ENCODE results near the gene ORC3.
"Not testable (repeated sequence)": the region's sequence is repeated elsewhere in the genome, so short reads cannot be mapped to it uniquely, and the experiment has no call there.

ORC3 gene

DNA sequence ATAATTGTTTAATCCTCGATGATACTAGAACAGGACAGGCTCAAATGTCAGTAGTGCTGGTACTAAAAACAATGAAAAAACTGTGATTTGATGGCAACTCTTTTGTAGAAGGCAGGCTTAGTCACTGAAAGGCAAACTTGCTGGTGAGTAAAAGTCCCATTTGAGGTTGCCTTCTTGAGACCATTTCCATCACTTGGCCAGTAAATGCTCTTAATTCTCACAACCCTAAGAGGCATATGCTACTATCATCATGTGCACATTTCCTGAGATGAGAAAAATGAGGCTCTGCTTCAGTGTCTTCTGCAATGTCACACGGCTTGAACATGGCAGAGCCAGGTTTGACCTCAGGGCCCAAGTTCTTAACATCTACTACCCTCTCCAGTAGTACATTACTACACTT, 102.2 kb downstream of the ORC3 start:
- FAIRE-seq (no peak), DNase-seq (ENCODE audit: low spot score) (no peak)

- not testable (repeated sequence) for FAIRE-seq; DNase-seq (ENCODE audit: low spot score)
Measured at GRCh38 chr6:87696817-87697216, 106.9 kb downstream of the ORC3 start.

GRCh38 chr6:87697581-87698546, 107.9 kb downstream of the ORC3 start:
- no peak for FAIRE-seq

GRCh38 chr6:87698547-87699006, 108.6 kb downstream of the ORC3 start:
- DNase-seq (ENCODE audit: low spot score) = no peak
- FAIRE-seq = no peak

More at GRCh38 chr6:87697581-87698546, 107.9 kb downstream of the ORC3 start:
- DNase-seq (ENCODE audit: low spot score) = no peak

- DNase-seq (ENCODE audit: low spot score) = no peak
- no peak for FAIRE-seq
Measured at GRCh38 chr6:87699576-87699975, 109.6 kb downstream of the ORC3 start.

DNA sequence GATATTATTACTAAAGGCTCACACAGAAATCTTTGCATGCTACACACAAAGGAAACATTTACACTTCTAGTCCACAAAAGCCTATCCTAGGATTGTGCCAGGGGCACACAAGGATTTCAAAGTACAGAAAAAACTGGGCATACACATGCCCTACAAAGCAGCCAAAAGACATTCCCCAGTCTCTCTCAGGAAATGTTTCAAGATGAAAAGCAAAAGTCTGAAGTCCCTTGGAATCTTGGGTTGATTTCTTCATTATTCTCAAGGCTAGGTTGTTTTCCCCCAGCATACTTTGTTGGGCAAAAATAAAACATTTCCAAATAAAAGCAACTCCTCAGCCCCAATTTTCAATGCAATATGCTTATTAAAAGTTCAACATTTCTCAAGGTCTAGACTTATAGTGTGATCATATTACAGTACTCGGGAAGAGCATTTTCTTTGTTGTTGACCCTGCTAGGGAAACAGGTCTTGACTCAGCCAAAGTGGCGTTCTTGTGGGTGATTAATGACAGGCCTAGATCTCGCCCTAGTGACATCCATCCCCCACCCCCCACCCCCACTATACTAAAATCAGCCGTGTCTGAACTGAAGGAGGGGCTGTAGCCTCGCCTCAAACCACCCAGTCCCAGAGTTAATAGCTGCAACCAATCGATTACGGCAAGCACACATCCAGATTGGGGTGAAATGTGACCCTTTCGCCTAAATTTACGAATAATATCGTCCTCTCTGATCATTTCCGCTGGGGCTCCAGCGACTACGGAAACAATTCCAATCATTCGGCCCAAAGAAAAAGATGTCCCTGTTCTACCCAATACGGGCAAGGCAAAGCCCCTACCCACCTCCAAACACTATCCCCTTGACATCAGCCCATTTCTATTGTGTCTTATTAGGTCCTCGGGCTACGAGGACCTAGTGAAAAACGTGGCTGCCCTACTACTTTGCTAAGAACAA, 110.7 kb downstream of the ORC3 start:
- no peak for FAIRE-seq

GRCh38 chr6:87701344-87701675, 111.4 kb downstream of the ORC3 start:
- DNase-seq (ENCODE audit: low spot score) (peak; percentile 9), FAIRE-seq (no peak)

More for the DNA sequence above, 110.7 kb downstream of the ORC3 start:
- DNase-seq (ENCODE audit: low spot score) = peak; percentile 20

DNA sequence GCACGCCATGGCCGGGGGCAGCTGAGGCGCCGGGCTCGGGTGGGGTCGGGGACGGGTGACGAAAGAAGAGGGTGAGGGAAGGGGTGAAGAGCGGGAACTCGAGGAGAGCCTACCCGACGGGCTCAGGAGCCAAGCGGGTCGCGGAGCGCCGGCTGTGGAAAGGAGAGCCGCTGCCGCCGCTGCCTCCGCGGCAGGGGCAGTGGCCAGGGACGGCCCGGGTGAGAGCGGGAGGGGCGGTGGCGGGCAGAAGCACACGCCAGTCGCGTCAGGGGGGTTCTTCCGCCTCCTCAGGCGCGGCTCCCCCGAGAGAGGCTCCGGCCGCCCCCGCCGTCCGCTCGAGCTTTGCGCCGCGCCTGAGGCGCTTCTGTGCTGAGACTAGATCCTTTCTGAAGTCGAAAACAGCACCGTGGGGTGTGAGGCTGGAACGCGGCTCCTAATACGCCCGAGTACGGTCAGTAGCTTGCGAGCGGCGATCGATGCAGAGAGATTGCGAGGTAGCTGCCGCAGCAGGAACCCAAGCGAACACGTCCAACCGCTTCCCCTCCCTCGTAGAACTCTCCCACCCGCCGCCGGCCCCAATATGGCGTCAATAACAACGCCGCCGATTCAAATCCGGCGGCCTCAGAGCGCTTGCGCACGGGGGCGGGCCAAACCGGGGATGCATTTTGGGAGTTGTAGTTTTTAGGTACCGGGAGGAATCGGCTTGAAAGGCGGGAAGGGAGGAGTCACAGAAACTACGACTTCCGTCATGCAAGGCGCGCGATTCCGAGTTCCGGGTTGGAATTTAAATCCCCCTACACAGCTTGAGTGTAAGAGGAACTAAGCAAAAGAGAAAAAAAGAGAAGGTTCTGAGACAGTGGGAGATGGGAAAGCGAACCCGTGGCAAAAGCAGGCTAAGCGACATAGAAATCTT, 112.0 kb downstream of the ORC3 start, which contains the start of gene AKIRIN2:
TSS of gene AKIRIN2 (minus strand) at position 558 of the 913 bp plus-strand sequence. CDS start at position 9, 549 bp downstream.
- FAIRE-seq = no peak
- DNase-seq (ENCODE audit: low spot score) = peak; percentile 84

GRCh38 chr6:87702589-87702945, 112.6 kb downstream of the ORC3 start:
- FAIRE-seq (no peak), DNase-seq (ENCODE audit: low spot score) (peak; percentile 5)

DNA sequence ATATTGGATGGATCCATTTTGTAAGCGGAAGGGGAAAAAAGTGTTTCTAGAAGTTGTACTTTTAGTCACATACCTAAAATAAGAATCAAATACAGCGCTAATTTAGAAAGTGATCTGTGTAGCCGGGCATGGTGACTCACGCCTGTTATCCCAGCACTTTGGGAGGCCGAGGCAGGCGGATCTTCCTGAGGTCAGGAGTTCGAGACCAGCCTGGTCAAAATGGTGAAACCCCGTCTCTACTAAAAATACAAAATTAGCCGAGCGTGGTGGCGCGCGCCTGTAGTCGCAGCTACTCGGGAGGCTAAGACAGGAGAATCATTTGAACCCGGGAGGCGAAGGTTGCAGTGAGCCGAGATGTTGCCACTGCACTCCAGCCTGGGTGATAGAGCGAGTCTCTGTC, 113.1 kb downstream of the ORC3 start:
- DNase-seq (ENCODE audit: low spot score); FAIRE-seq: not testable (repeated sequence)

GRCh38 chr6:87705070-87705691, 115.2 kb downstream of the ORC3 start:
- DNase-seq (ENCODE audit: low spot score) (no peak), FAIRE-seq (no peak)

- FAIRE-seq (no peak), DNase-seq (ENCODE audit: low spot score) (peak; percentile 9)
Measured at GRCh38 chr6:87706187-87706966, 116.4 kb downstream of the ORC3 start.

DNA sequence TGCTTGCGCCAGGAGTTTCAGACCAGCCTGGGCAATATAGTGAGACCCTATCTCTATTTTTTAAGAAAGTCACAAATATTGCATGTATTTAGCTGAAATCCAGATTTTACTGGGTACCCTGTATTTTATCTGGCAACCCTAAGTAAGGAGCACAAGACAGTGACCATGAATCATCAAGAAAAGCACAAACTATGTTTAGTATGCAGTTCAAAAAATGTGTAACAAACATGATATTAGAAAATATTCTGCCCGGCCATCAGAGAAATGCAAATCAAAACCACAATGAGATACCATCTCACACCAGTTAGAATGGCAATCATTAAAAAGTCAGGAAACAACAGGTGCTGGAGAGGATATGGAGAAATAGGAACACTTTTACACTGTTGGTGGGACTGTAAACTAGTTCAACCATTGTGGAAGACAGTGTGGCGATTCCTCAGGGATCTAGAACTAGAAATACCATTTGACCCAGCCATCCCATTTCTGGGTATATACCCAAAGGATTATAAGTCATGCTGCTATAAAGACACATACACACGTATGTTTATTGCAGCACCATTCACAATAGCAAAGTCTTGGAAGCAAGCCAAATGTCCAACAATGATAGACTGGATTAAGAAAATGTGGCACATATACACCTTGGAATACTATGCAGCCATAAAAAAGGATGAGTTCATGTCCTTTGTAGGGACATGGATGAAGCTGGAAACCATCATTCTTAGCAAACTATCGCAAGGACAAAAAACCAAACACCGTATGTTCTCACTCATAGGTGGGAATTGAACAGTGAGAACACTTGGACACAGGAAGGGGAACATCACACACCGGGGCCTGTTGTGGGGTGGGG, 118.9 kb downstream of the ORC3 start:
- not testable (repeated sequence) for DNase-seq (ENCODE audit: low spot score); FAIRE-seq

DNA sequence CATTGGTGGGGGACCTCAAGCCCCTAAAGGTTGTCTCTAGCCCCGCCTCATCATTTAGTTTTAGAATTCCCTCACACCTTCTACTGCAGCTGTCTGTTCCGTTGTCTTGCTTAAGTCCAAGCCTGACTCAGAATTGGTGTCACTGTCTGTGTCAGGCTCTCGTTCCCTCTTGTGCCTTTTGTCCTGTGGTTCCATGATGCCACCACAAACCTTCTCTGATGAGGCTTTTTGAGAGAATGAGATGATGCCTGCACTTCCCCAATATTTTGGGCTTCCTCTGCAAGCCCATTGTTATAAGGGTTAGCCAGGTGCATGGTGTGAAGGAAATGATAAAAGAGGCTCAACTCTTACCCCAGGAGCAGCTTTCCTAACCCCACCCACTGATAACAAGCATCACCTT, 120.2 kb downstream of the ORC3 start:
- FAIRE-seq = no peak
- DNase-seq (ENCODE audit: low spot score) = no peak

- DNase-seq (ENCODE audit: low spot score); FAIRE-seq: not testable (repeated sequence)
Measured at GRCh38 chr6:87712713-87713112, 122.8 kb downstream of the ORC3 start.

DNA sequence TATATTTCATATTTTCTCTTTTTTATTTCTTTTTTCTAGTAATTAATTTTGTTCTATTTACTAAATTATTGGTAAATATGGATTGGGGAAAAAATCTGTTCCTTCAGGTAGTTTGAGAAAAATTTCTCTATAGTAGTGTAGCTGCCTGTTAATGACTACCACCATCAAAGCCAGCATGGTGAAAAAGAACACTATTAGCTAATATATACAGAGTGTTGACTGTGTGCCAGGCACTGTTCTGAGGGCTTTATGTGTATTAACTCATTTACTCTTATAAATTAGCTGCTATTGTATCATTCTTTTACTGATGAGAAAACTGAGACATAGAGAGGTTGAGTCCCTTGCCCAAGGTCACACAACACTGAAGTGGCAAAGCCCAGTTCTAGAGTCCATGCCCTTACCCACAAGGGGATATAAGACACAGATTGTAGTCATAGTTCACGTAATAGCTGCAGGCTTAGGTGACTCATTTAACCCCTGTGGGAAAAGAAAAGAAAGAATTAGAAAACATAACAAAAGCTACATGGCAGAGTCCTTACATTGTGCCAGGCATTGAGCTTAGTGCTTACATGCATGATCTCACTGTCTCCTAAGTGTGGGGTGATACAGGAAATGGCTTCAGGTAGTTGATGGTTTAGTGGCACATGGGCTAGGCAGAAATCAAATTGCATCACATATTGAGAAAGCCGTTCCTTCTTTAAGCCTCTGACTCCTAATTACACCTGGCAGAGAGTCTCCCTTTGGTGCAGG, 124.3 kb downstream of the ORC3 start:
- FAIRE-seq (no peak), DNase-seq (ENCODE audit: low spot score) (no peak)

Measured in urothelium cell line (cell line).